BJ (cell line): ENCODE data around the gene SLC45A1. TPM values are rescaled to one million over a fixed set of nuclear protein-coding genes. Genes with fewer than 3 reads are reported as not detected.

ENCODE experiments used
- CTCF ChIA-PET: fragments of 350-600 bp; formaldehyde crosslinking; extraction: SDS; loops from one replicate; lab custom pipeline; 2021; ENCODE audit warnings: antibody characterized with exemption, inconsistent platforms; lab: Yijun Ruan, JAX
- POLR2A ChIA-PET: fragments of 300-600 bp; sonication (Branson Sonifier 250); formaldehyde crosslinking; extraction: SDS; loops from one replicate; lab custom pipeline; 2021; ENCODE audit warnings: antibody characterized with exemption; lab: Charles Lee
- DNase-seq: peaks from one replicate; pipeline ENCODE4 v3.0.0-alpha.2; 2011; ENCODE audit warnings: low read depth
- H3K27me3 ChIP-seq: 2 replicates; pipeline ENCODE4 v1.6.0; 2011; ENCODE audit warnings: low read length; ENCODE audit not compliant: control insufficient read depth, insufficient read depth
- H3K36me3 ChIP-seq: 2 replicates; pipeline ENCODE4 v1.5.1; 2011; ENCODE audit warnings: low read length; ENCODE audit not compliant: control insufficient read depth, insufficient read depth
- H3K4me3 ChIP-seq: 2 replicates; pipeline ENCODE4 v1.5.1; 2011; ENCODE audit warnings: low read depth, mild to moderate bottlenecking, control low read depth, low read length
- polyA plus RNA-seq: library from polyadenylated mRNA; depleted of rRNA; stranded (reverse); fragments of >200 nt; gene quantifications from 2 replicates; pipeline ENCODE4 v1.2.3, GENCODE V29; 2011
- TF ChIP-seq, protein P1 (sequence below): IDR thresholded peaks from 2 replicates; pipeline ENCODE4 v1.5.1; 2011; ENCODE audit warnings: low read depth, mild to moderate bottlenecking, control low read depth, inconsistent platforms, low read length, moderate library complexity; ENCODE audit not compliant: insufficient read depth

Gene SLC45A1
- polyA plus RNA-seq, 1 experiment: 1.4 TPM

DNA sequence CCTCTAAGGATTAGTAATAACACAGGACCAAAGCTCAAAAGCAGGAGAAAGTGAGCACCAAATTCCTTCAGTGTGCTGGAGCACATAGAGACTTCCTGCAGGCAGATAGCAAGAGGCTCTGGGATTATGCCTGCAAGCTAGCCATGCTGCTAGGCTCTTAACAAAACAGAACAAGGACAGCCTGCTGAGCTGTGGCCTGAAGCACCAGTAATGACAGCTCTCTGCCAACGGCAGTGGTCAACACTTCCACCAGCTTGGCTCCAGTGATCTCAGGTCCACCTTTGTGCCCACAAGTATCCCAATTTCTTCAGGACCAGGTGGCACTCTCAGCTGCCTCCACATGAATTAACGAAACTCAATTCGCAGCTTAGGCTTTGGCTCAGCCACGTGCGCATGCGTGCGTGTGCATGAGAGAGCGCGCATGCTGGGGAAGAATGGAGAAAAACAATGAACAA, 64.2 kb downstream of the SLC45A1 start:
- POLR2A ChIA-PET: no interaction called here
- Histone ChIP-seq H3K27me3 (no peaks in the 10 kb centered on the region), H3K36me3 (peaks cover 10% of the 10 kb centered on the region), H3K4me3 (no peak overlapping the region)
- TF ChIP-seq, protein P1, sequence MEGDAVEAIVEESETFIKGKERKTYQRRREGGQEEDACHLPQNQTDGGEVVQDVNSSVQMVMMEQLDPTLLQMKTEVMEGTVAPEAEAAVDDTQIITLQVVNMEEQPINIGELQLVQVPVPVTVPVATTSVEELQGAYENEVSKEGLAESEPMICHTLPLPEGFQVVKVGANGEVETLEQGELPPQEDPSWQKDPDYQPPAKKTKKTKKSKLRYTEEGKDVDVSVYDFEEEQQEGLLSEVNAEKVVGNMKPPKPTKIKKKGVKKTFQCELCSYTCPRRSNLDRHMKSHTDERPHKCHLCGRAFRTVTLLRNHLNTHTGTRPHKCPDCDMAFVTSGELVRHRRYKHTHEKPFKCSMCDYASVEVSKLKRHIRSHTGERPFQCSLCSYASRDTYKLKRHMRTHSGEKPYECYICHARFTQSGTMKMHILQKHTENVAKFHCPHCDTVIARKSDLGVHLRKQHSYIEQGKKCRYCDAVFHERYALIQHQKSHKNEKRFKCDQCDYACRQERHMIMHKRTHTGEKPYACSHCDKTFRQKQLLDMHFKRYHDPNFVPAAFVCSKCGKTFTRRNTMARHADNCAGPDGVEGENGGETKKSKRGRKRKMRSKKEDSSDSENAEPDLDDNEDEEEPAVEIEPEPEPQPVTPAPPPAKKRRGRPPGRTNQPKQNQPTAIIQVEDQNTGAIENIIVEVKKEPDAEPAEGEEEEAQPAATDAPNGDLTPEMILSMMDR: no peak
- no peak for DNase-seq
- CTCF ChIA-PET: interaction anchor here (0.6 to 1.5 kb wide), 3 partner anchors 9 to 30 kb away, joined by 3 read pairs; no protein-coding TSS in a partner anchor

DNA sequence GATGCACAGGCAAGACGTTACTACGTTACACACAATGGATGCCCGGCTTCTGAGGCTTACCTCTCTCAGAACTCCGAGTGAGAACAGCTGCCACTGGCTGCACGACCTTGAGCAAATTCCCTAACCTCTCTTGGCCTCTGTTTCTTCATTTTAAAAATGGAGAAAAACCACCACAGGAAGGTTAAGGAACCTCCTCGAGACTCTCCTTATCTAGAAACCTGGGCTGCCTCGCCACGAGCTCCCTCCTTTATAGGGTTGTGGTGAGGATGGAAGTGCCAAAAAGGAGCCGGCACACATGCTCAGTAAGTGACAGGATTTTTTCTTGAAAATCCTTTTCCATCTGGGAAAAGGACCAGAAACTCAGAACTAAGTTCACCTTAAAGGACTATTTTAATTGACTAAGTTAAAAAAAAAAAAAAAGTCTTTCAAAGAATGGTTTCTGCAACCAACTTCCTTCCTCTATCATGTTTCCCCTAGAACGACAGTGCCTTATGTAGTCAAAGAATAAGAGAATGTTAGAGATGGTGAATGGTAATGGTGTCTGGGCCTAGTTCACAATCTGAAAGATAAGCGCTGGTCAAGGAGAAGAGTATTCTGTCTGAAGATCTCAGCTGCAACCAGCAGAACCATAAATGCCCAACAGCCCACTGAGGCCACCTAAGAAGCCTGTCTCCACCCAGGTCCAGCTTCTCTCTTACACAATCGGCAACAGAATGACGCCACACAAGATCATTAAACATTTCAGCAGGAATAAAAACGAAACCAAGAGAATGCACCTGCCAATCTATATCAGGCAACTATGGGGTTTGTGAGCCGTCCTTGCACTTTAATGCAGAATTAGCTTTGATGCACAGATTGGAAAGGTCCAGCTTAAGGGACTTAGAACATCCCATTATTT, 64.9 kb downstream of the SLC45A1 start:
- POLR2A ChIA-PET: no interaction called here
- no peaks in the 10 kb centered on the region for H3K27me3 ChIP-seq
- DNase-seq: no peak
- H3K4me3 ChIP-seq: no peak overlapping the region
- CTCF ChIA-PET: no interaction called here
- TF ChIP-seq, protein P1: no peak
- H3K36me3 ChIP-seq: peaks cover 10% of the 10 kb centered on the region

DNA sequence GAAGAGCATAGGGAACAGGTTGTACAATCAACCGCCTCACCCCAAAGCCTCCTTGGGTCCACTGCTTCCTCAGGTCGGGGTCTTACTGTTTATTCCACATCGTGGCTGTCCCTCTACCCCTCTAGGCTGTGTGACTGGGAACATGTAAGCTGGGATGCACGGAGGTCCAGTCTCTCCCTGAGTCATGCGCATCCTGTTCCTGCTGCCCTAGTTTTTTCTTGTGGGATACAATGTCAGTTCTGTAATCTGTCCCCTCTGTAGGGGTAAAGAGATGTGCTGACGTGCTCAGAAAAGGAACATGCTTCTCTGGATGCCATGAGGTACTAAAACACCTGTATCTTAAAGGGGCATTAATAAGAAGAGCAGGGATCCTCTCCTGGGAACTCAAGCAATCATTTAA, 66.2 kb downstream of the SLC45A1 start:
- CTCF ChIA-PET: no interaction called here
- TF ChIP-seq, protein P1: no peak
- no peak overlapping the region for H3K4me3 ChIP-seq
- no peak for DNase-seq
- H3K36me3 ChIP-seq: peaks cover 12% of the 10 kb centered on the region
- POLR2A ChIA-PET: no interaction called here
- no peaks in the 10 kb centered on the region for H3K27me3 ChIP-seq

DNA sequence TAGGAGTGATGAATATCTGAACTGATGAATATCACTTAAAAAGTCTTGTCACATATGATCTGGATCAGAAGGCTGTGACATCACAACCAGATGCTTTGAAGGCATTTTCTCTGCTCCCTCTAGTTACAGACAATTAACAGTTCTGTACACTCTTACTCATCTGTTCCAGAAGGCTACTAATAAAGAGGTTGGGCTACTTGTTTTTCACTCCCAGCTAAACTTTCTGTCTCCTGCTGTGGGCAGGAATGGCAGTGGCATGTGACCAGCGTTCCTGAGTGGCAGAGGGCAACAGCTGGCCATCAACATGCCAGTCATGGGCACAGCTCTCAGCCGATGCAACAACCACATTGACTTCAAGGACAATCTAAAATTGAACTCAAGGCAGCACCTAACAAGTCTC, 66.7 kb downstream of the SLC45A1 start:
- no peak for DNase-seq
- peaks cover 17% of the 10 kb centered on the region for H3K36me3 ChIP-seq
- no peak overlapping the region for H3K4me3 ChIP-seq
- POLR2A ChIA-PET: no interaction called here
- H3K27me3 ChIP-seq: no peaks in the 10 kb centered on the region
- CTCF ChIA-PET: no interaction called here
- TF ChIP-seq, protein P1: no peak

DNA sequence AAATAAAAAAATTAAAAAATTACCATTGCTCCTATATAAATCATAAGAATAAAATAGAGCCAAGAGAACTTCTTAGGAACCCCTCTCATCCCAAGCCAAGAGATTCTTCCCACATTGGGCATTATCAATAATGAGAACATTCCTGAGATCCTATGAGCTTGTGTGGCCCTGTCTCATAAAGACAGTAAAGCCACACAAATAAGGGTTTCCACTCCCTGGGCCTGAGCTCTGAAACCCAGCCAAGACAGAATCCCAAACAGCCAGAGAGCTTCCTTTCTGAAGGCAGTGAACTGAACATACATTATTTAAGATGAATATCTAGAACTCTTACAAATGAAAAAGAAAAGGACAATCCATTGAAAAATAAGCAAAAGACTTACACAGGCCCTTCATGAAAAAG, 68.3 kb downstream of the SLC45A1 start:
- ChIA-PET POLR2A (no interaction called here), CTCF (no interaction called here)
- H3K36me3 ChIP-seq: peaks cover 13% of the 10 kb centered on the region
- DNase-seq: no peak
- H3K27me3 ChIP-seq: no peaks in the 10 kb centered on the region
- H3K4me3 ChIP-seq: no peak overlapping the region
- TF ChIP-seq, protein P1: no peak
